ENCODE measurements around the gene TRIM3. TPM values are rescaled to one million over a fixed set of nuclear protein-coding genes. Genes with fewer than 3 reads are reported as not detected.
A peak's percentile ranks its signal among the peaks of the same experiment; 100 is the strongest.

TRIM3 gene
- total RNA-seq, 1 experiment from 2014 or later, result 24.9 TPM

GRCh38 chr11:6468712-6469495 lies 4.8 kb downstream of the TRIM3 start:
- Histone ChIP-seq H3K36me3 (replicated peaks; ENCODE audit: control insufficient read depth, insufficient read depth, low read length) (no peaks in the 10 kb centered on the region), H3K4me3 (ENCODE audit: insufficient read depth, low read depth, low read length) (no peak overlapping the region), H3K27me3 (ENCODE audit: control insufficient read depth, insufficient read depth, low read length) (peaks cover 5% of the 10 kb centered on the region)
- DNase-seq, result peak; percentile 98

- Histone ChIP-seq H3K4me3 (ENCODE audit: insufficient read depth, low read depth, low read length) (no peak overlapping the region), H3K36me3 (replicated peaks; ENCODE audit: control insufficient read depth, insufficient read depth, low read length) (peaks cover 4% of the 10 kb centered on the region), H3K27me3 (ENCODE audit: control insufficient read depth, insufficient read depth, low read length) (no peaks in the 10 kb centered on the region)
- no peak for DNase-seq
Measured at GRCh38 chr11:6459099-6459450, 14.7 kb downstream of the TRIM3 start.

GRCh38 chr11:6458352-6459098 lies 15.2 kb downstream of the TRIM3 start:
- Histone ChIP-seq H3K4me3 (ENCODE audit: insufficient read depth, low read depth, low read length) (no peak overlapping the region), H3K36me3 (replicated peaks; ENCODE audit: control insufficient read depth, insufficient read depth, low read length) (peaks cover 4% of the 10 kb centered on the region)
- DNase-seq, result no peak

GRCh38 chr11:6457581-6458320 lies 16.0 kb downstream of the TRIM3 start:
- H3K36me3 ChIP-seq (replicated peaks; ENCODE audit: control insufficient read depth, insufficient read depth, low read length), result peaks cover 4% of the 10 kb centered on the region
- peak; percentile 35 for DNase-seq
- H3K27me3 ChIP-seq (ENCODE audit: control insufficient read depth, insufficient read depth, low read length), result no peaks in the 10 kb centered on the region
- H3K4me3 ChIP-seq (ENCODE audit: insufficient read depth, low read depth, low read length), result no peak overlapping the region

More at GRCh38 chr11:6458352-6459098, 15.2 kb downstream of the TRIM3 start:
- H3K27me3 ChIP-seq (ENCODE audit: control insufficient read depth, insufficient read depth, low read length), result no peaks in the 10 kb centered on the region

GRCh38 chr11:6456361-6457073 lies 17.2 kb downstream of the TRIM3 start:
- Histone ChIP-seq H3K27me3 (ENCODE audit: control insufficient read depth, insufficient read depth, low read length) (no peaks in the 10 kb centered on the region), H3K36me3 (replicated peaks; ENCODE audit: control insufficient read depth, insufficient read depth, low read length) (peaks cover 4% of the 10 kb centered on the region), H3K4me3 (ENCODE audit: insufficient read depth, low read depth, low read length) (no peak overlapping the region)
- no peak for DNase-seq

GRCh38 chr11:6455070-6455469 lies 18.7 kb downstream of the TRIM3 start:
- H3K36me3 ChIP-seq (replicated peaks; ENCODE audit: control insufficient read depth, insufficient read depth, low read length), result peaks cover 4% of the 10 kb centered on the region
- no peak overlapping the region for H3K4me3 ChIP-seq (ENCODE audit: insufficient read depth, low read depth, low read length)
- H3K27me3 ChIP-seq (ENCODE audit: control insufficient read depth, insufficient read depth, low read length), result no peaks in the 10 kb centered on the region
- DNase-seq, result no peak

- DNase-seq, result no peak
- no peaks in the 10 kb centered on the region for H3K27me3 ChIP-seq (ENCODE audit: control insufficient read depth, insufficient read depth, low read length)
- H3K4me3 ChIP-seq (ENCODE audit: insufficient read depth, low read depth, low read length), result no peak overlapping the region
- peaks cover 4% of the 10 kb centered on the region for H3K36me3 ChIP-seq (replicated peaks; ENCODE audit: control insufficient read depth, insufficient read depth, low read length)
Measured at GRCh38 chr11:6453152-6453551, 20.6 kb downstream of the TRIM3 start.

- Histone ChIP-seq H3K4me3 (ENCODE audit: insufficient read depth, low read depth, low read length) (no peak overlapping the region), H3K27me3 (ENCODE audit: control insufficient read depth, insufficient read depth, low read length) (no peaks in the 10 kb centered on the region), H3K36me3 (replicated peaks; ENCODE audit: control insufficient read depth, insufficient read depth, low read length) (peaks cover 4% of the 10 kb centered on the region)
- no peak for DNase-seq
Measured at GRCh38 chr11:6452219-6452618, 21.5 kb downstream of the TRIM3 start.

GRCh38 chr11:6448574-6448973 lies 25.2 kb downstream of the TRIM3 start:
- no peak for DNase-seq
- Histone ChIP-seq H3K4me3 (ENCODE audit: insufficient read depth, low read depth, low read length) (no peak overlapping the region), H3K36me3 (replicated peaks; ENCODE audit: control insufficient read depth, insufficient read depth, low read length) (no peaks in the 10 kb centered on the region; the same call in none of the 2 replicates)

GRCh38 chr11:6443269-6444003 lies 30.3 kb downstream of the TRIM3 start:
- Histone ChIP-seq H3K4me3 (ENCODE audit: insufficient read depth, low read depth, low read length) (no peak overlapping the region), H3K27me3 (ENCODE audit: control insufficient read depth, insufficient read depth, low read length) (no peaks in the 10 kb centered on the region; the same call in 1 of the 2 replicates), H3K36me3 (replicated peaks; ENCODE audit: control insufficient read depth, insufficient read depth, low read length) (no peaks in the 10 kb centered on the region)
- peak; percentile 82 for DNase-seq

More at GRCh38 chr11:6448574-6448973, 25.2 kb downstream of the TRIM3 start:
- no peaks in the 10 kb centered on the region for H3K27me3 ChIP-seq (ENCODE audit: control insufficient read depth, insufficient read depth, low read length)

- Histone ChIP-seq H3K36me3 (replicated peaks; ENCODE audit: control insufficient read depth, insufficient read depth, low read length) (no peaks in the 10 kb centered on the region), H3K4me3 (ENCODE audit: insufficient read depth, low read depth, low read length) (no peak overlapping the region), H3K27me3 (ENCODE audit: control insufficient read depth, insufficient read depth, low read length) (no peaks in the 10 kb centered on the region; the same call in 1 of the 2 replicates)
- DNase-seq, result no peak
Measured at GRCh38 chr11:6442441-6442840, 31.3 kb downstream of the TRIM3 start.

- Histone ChIP-seq H3K4me3 (ENCODE audit: insufficient read depth, low read depth, low read length) (no peak within 1 kb of the TSS), H3K27me3 (ENCODE audit: control insufficient read depth, insufficient read depth, low read length) (no peaks in the 10 kb centered on the region; the same call in 1 of the 2 replicates), H3K36me3 (replicated peaks; ENCODE audit: control insufficient read depth, insufficient read depth, low read length) (no peaks in the 10 kb centered on the region)
Measured at GRCh38 chr11:6440906-6441358, 32.8 kb downstream of the TRIM3 start, which contains the start of gene HPX. Gene HPX (minus strand): TSS chr11:6440987. CDS start chr11:6440963, 24 bp downstream.

GRCh38 chr11:6438979-6439571 lies 34.7 kb downstream of the TRIM3 start:
- Histone ChIP-seq H3K27me3 (ENCODE audit: control insufficient read depth, insufficient read depth, low read length) (no peaks in the 10 kb centered on the region; the same call in 1 of the 2 replicates), H3K36me3 (replicated peaks; ENCODE audit: control insufficient read depth, insufficient read depth, low read length) (no peaks in the 10 kb centered on the region), H3K4me3 (ENCODE audit: insufficient read depth, low read depth, low read length) (no peak overlapping the region)
- peak; percentile 64 for DNase-seq

More at GRCh38 chr11:6440906-6441358, 32.8 kb downstream of the TRIM3 start, which contains the start of gene HPX:
- DNase-seq, result no peak

All from H7 (cell line).